Measurements from ENCODE around the gene USH1C. TPM values are rescaled to one million over a fixed set of nuclear protein-coding genes. Genes with fewer than 3 reads are reported as not detected.

USH1C gene
- total RNA-seq, 1 donor from 2014 or later, result 0.24 TPM

- Mint-ChIP-seq H3K36me3 (no peaks in the 10 kb centered on the region), H3K4me3 (no peak overlapping the region), H3K27ac (no peak overlapping the region), H3K9me3 (peaks cover 10% of the 10 kb centered on the region), H3K4me1 (no peaks in the 10 kb centered on the region), H3K27me3 (ENCODE audit: insufficient read depth, low read depth) (peaks cover 9% of the 10 kb centered on the region)
- no peak overlapping the region for H3K4me3 ChIP-seq
- H3F3A ChIP-seq (ENCODE audit: low read depth), result no peaks in the 10 kb centered on the region
- peaks cover 17% of the 10 kb centered on the region for H3K27me3 ChIP-seq
- H3K9me3 ChIP-seq (ENCODE audit: low read depth), result no peaks in the 10 kb centered on the region
- DNase-seq (ENCODE audit: low spot score), result no peak
- H3K36me3 ChIP-seq, result no peaks in the 10 kb centered on the region
- H3K4me2 ChIP-seq, result no peak overlapping the region
- no peaks in the 10 kb centered on the region for H4K20me1 ChIP-seq (ENCODE audit: low read depth)
- no peak overlapping the region for H2AFZ ChIP-seq (replicated peaks)
- no peaks in the 10 kb centered on the region for H3K79me2 ChIP-seq (ENCODE audit: low read depth)
- no peak overlapping the region for H3K27ac ChIP-seq
- TF ChIP-seq EZH2phosphoT487 (IDR thresholded peaks at IDR 0.05) (no peak), CTCF (IDR thresholded peaks at IDR 0.05) (no peak), EZH2 (IDR thresholded peaks at IDR 0.05) (no peak)
- H3K9ac ChIP-seq, result no peak overlapping the region
- no peaks in the 10 kb centered on the region for H3K4me1 ChIP-seq
Observed at GRCh38 chr11:17590463-17590862, 46.2 kb upstream of the USH1C start.

- H3K36me3 Mint-ChIP-seq, result no peaks in the 10 kb centered on the region
- H3K9me3 Mint-ChIP-seq, result no peaks in the 10 kb centered on the region
- H3K4me3 Mint-ChIP-seq, result no peak overlapping the region
- H3K9ac ChIP-seq, result no peak overlapping the region
- H3K27ac ChIP-seq, result no peak overlapping the region
- H3K4me1 Mint-ChIP-seq, result no peaks in the 10 kb centered on the region
- H3K4me1 ChIP-seq, result no peaks in the 10 kb centered on the region
- H3F3A ChIP-seq (ENCODE audit: low read depth), result no peaks in the 10 kb centered on the region
- no peaks in the 10 kb centered on the region for H3K9me3 ChIP-seq (ENCODE audit: low read depth)
- no peak overlapping the region for H3K27ac Mint-ChIP-seq
- peaks cover 17% of the 10 kb centered on the region for H3K27me3 ChIP-seq
- no peaks in the 10 kb centered on the region for H3K36me3 ChIP-seq
- no peak for DNase-seq (ENCODE audit: low spot score)
- H2AFZ ChIP-seq (replicated peaks), result no peak overlapping the region
- no peak overlapping the region for H3K4me3 ChIP-seq
- TF ChIP-seq EZH2 (IDR thresholded peaks at IDR 0.05), result no peak
- TF ChIP-seq EZH2phosphoT487 (IDR thresholded peaks at IDR 0.05), result no peak
- no peak for TF ChIP-seq CTCF (IDR thresholded peaks at IDR 0.05)
- no peak overlapping the region for H3K4me2 ChIP-seq
- H4K20me1 ChIP-seq (ENCODE audit: low read depth), result no peaks in the 10 kb centered on the region
- H3K79me2 ChIP-seq (ENCODE audit: low read depth), result no peaks in the 10 kb centered on the region
- peaks cover 8% of the 10 kb centered on the region for H3K27me3 Mint-ChIP-seq (ENCODE audit: insufficient read depth, low read depth)
Observed at GRCh38 chr11:17588721-17589120, 44.5 kb upstream of the USH1C start.

GRCh38 chr11:17588166-17588565, 44.0 kb upstream of the USH1C start:
- Histone ChIP-seq H2AFZ (replicated peaks) (no peak overlapping the region), H3K9me3 (ENCODE audit: low read depth) (no peaks in the 10 kb centered on the region), H3K36me3 (no peaks in the 10 kb centered on the region), H3K4me1 (no peaks in the 10 kb centered on the region), H3F3A (ENCODE audit: low read depth) (no peaks in the 10 kb centered on the region), H3K4me3 (no peak overlapping the region), H3K9ac (no peak overlapping the region), H3K27me3 (peaks cover 17% of the 10 kb centered on the region), H3K79me2 (ENCODE audit: low read depth) (no peaks in the 10 kb centered on the region), H3K4me2 (no peak overlapping the region), H3K27ac (no peak overlapping the region), H4K20me1 (ENCODE audit: low read depth) (no peaks in the 10 kb centered on the region)
- no peak overlapping the region for H3K27ac Mint-ChIP-seq
- no peaks in the 10 kb centered on the region for H3K4me1 Mint-ChIP-seq
- no peak for DNase-seq (ENCODE audit: low spot score)
- H3K9me3 Mint-ChIP-seq, result no peaks in the 10 kb centered on the region
- TF ChIP-seq EZH2 (IDR thresholded peaks at IDR 0.05) (no peak), CTCF (IDR thresholded peaks at IDR 0.05) (no peak), EZH2phosphoT487 (IDR thresholded peaks at IDR 0.05) (no peak)
- H3K4me3 Mint-ChIP-seq, result no peak overlapping the region
- H3K27me3 Mint-ChIP-seq (ENCODE audit: insufficient read depth, low read depth), result peaks cover 8% of the 10 kb centered on the region
- no peaks in the 10 kb centered on the region for H3K36me3 Mint-ChIP-seq

Data from neural progenitor cell (in vitro differentiated cells).